ENCODE results near the gene TMEM107.

The TMEM107 gene

GRCh38 chr17:8142158-8142886 is 33.9 kb downstream of the TMEM107 start:
- H3K4me3 ChIP-seq (ENCODE audit: low read depth, low read length), result no peak overlapping the region
- TF ChIP-seq CTCF (IDR thresholded peaks at IDR 0.05; ENCODE audit: control insufficient read depth, extremely low read depth, insufficient read depth), result no peak
- no peak for DNase-seq (ENCODE audit: low read depth)

- no peak for TF ChIP-seq CTCF (IDR thresholded peaks at IDR 0.05; ENCODE audit: control insufficient read depth, extremely low read depth, insufficient read depth)
- no peak overlapping the region for H3K4me3 ChIP-seq (ENCODE audit: low read depth, low read length)
- no peak for DNase-seq (ENCODE audit: low read depth)
These were observed 34.4 kb downstream of the TMEM107 start for GRCh38 chr17:8141741-8142140.

GRCh38 chr17:8141045-8141444 is 35.1 kb downstream of the TMEM107 start:
- H3K4me3 ChIP-seq (ENCODE audit: low read depth, low read length), result no peak overlapping the region
- no peak for DNase-seq (ENCODE audit: low read depth)
- no peak for TF ChIP-seq CTCF (IDR thresholded peaks at IDR 0.05; ENCODE audit: control insufficient read depth, extremely low read depth, insufficient read depth)

- H3K4me3 ChIP-seq (ENCODE audit: low read depth, low read length), result no peak overlapping the region
- TF ChIP-seq CTCF (IDR thresholded peaks at IDR 0.05; ENCODE audit: control insufficient read depth, extremely low read depth, insufficient read depth), result no peak
- no peak for DNase-seq (ENCODE audit: low read depth)
These were observed 35.8 kb downstream of the TMEM107 start for GRCh38 chr17:8140065-8141029.

GRCh38 chr17:8138672-8139371 is 37.4 kb downstream of the TMEM107 start:
- peak; percentile 92 for DNase-seq (ENCODE audit: low read depth)
- peak; percentile 77 for TF ChIP-seq CTCF (IDR thresholded peaks at IDR 0.05; ENCODE audit: control insufficient read depth, extremely low read depth, insufficient read depth)
- peak overlapping the region; percentile 58 for H3K4me3 ChIP-seq (ENCODE audit: low read depth, low read length)

GRCh38 chr17:8138374-8138671 is 37.9 kb downstream of the TMEM107 start:
- peak overlapping the region; percentile 58 for H3K4me3 ChIP-seq (ENCODE audit: low read depth, low read length)
- DNase-seq (ENCODE audit: low read depth), result no peak
- no peak for TF ChIP-seq CTCF (IDR thresholded peaks at IDR 0.05; ENCODE audit: control insufficient read depth, extremely low read depth, insufficient read depth)
